Right lobe of liver (tissue), 6 donors: ENCODE measurements around the gene DCST1. TPM values are rescaled to one million over a fixed set of nuclear protein-coding genes. Genes with fewer than 3 reads are reported as not detected.

Source experiments
- ATAC-seq, 4 donors: fragments of 200-7000 bp; cut with Tn5 transposase; one replicate each; pipeline ENCODE4 v1.9.1; 2020; ENCODE audit warnings: mild to moderate bottlenecking in 4 of 4, moderate library complexity in 4 of 4
- DNase-seq, 3 donors: peaks; one replicate each; pipeline ENCODE4 v3.0.0-alpha.2; 2020
- H3K27ac ChIP-seq, 3 donors: fragments of 200-600 bp; one replicate each; pipeline ENCODE4 v1.8.0; 2022
- H3K27me3 ChIP-seq, 2 donors: fragments of 200-600 bp; one replicate each; pipeline ENCODE4 v1.8.0; 2022
- H3K36me3 ChIP-seq, 4 donors: fragments of 200-600 bp; sonication (generic) in 1 of 4; one replicate each; pipeline versions ENCODE4 v1.5.1 to v1.8.0; 2017 to 2022; ENCODE audit warnings: control low read depth in 1 of 4
- H3K4me1 ChIP-seq, 4 donors: fragments of 200-600 bp; sonication (generic) in 1 of 4; one replicate each; pipeline versions ENCODE4 v1.5.1 to v1.8.0; 2017 to 2022; ENCODE audit warnings: control low read depth in 1 of 4
- H3K4me3 ChIP-seq, 3 donors: fragments of 200-600 bp; one replicate each; pipeline ENCODE4 v1.8.0; 2022
- H3K9me3 ChIP-seq, 4 donors: fragments of 200-600 bp; sonication (generic) in 1 of 4; one replicate each; pipeline versions ENCODE4 v1.5.1 to v1.8.0; 2017 to 2022; ENCODE audit warnings: control low read depth in 1 of 4
- CTCF ChIP-seq, 4 donors: fragments of 200-600 bp in 3 of 4; fragments of 450-650 bp in 1 of 4; IDR thresholded peaks; one replicate each; pipeline versions ENCODE4 v1.5.1 to v1.8.0; 2016 to 2022; ENCODE audit warnings: antibody characterized with exemption in 4 of 4, mild to moderate bottlenecking in 2 of 4
- POLR2A ChIP-seq: fragments of 450-650 bp; IDR thresholded peaks from one replicate; pipeline ENCODE4 v1.6.1; 2017; ENCODE audit warnings: antibody characterized with exemption, mild to moderate bottlenecking
- WGBS: methylation state at CpG from one replicate; pipeline ENCODE4 v1.1.6; 2018; ENCODE audit warnings: low coverage, low lambda C conversion rate; ENCODE audit not compliant: insufficient coverage; ENCODE audit errors: missing lambda C conversion rate; 5-methylcytosine and 5-hydroxymethylcytosine counted together
- intact Hi-C, 2 donors: fragments of 100-400 bp; cut with DNase I; formaldehyde crosslinking; loops; one replicate each; pipeline versions ENCODE4 v1.11.2 to v1.14.1; 2022
- total RNA-seq, 6 experiments: library from RNA; depleted of rRNA in 2 of 6; stranded (reverse); fragments of >200 nt in 2 of 6; fragmentation: NEBNext Ultra II Directional in 3 of 6; extraction: Animal tissue kit (Norgen Biotek cat#: 25700) in 3 of 6; gene quantifications; one replicate each; pipeline versions ENCODE4 v1.1.0 to v1.2.4, GENCODE V29; 2016 to 2023
- donor health status: DM: no; HTN: yes; CAD: no.
- donor health status: DM: no; HTN: no; CAD: no.
- donor health status: DM: no; HTN: no; CAD: no.
- donor health status: DM: no; HTN: yes; CAD: no.
- donor health status: DM: no; HTN: yes; CAD: no.

The DCST1 gene
- total RNA-seq, 6 experiments from 2014 or later, result not detected

GRCh38 chr1:155000726-155001424 lies 32.7 kb upstream of the DCST1 start:
- H3K4me1 ChIP-seq, result peaks cover 0 to 38% (median 13%) of the 10 kb centered on the region in 4 donors

DNA sequence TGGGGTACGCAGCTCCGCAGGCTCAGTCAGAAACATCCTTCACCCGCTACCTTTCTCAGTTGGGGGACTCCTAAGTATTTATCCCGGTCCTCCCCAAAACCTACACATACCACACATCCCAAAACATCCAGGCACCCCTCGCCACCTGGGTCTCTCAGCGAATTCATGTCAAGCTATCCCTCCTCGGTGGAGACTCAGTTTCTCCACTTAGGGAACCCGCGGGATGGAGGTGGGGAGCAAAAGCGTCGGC lies 32.3 kb upstream of the DCST1 start:
- Histone ChIP-seq H3K9me3 (no peaks in the 10 kb centered on the region), H3K4me1 (peaks cover 0 to 39% (median 16%) of the 10 kb centered on the region in 4 donors), H3K27me3 (no peaks in the 10 kb centered on the region), H3K4me3 (peak overlapping the region; percentile 85 to 93 (median 91)), H3K36me3 (no peaks in the 10 kb centered on the region), H3K27ac (peak overlapping the region; percentile 76 to 95 (median 93))
- DNase-seq (no peak), ATAC-seq (no peak)
- 0% methylated on average over 8 of the region's 11 CpGs for WGBS
- intact Hi-C loops, result no loop called here
- TF ChIP-seq POLR2A (no peak), CTCF (IDR thresholded peaks at IDR 0.05) (no peak)

More at GRCh38 chr1:155000726-155001424, 32.7 kb upstream of the DCST1 start:
- Histone ChIP-seq H3K27me3 (no peaks in the 10 kb centered on the region), H3K4me3 (peak overlapping the region; percentile 85 to 93 (median 91)), H3K9me3 (no peaks in the 10 kb centered on the region), H3K36me3 (no peaks in the 10 kb centered on the region), H3K27ac (peak overlapping the region; percentile 76 to 95 (median 93))
- WGBS, result under 1% methylated on average over 27 of the region's 43 CpGs
- peak; percentile 88 for TF ChIP-seq POLR2A
- peak in 2 of 4 donors; percentile 7 to 15 for TF ChIP-seq CTCF (IDR thresholded peaks at IDR 0.05)
- ATAC-seq (peak; percentile 53 to 66 (median 62)), DNase-seq (peak; percentile 93 to 98 (median 97))
- intact Hi-C loops, result no loop called here

- DNase-seq, result peak; percentile 100
- TF ChIP-seq CTCF (IDR thresholded peaks at IDR 0.05) (peak; percentile 18 to 39 (median 30)), POLR2A (peak; percentile 71)
- under 1% methylated on average over 25 of the region's 38 CpGs for WGBS
- Histone ChIP-seq H3K4me1 (peaks cover 0 to 44% (median 18%) of the 10 kb centered on the region in 4 donors), H3K4me3 (peak overlapping the region; percentile 85 to 93 (median 91)), H3K27ac (peak overlapping the region; percentile 76 to 95 (median 93)), H3K9me3 (no peaks in the 10 kb centered on the region), H3K36me3 (no peaks in the 10 kb centered on the region), H3K27me3 (no peaks in the 10 kb centered on the region)
- ATAC-seq, result peak; percentile 72 to 84 (median 74)
- intact Hi-C loops, result no loop called here
Measured at GRCh38 chr1:155001675-155002463, 31.8 kb upstream of the DCST1 start.

DNA sequence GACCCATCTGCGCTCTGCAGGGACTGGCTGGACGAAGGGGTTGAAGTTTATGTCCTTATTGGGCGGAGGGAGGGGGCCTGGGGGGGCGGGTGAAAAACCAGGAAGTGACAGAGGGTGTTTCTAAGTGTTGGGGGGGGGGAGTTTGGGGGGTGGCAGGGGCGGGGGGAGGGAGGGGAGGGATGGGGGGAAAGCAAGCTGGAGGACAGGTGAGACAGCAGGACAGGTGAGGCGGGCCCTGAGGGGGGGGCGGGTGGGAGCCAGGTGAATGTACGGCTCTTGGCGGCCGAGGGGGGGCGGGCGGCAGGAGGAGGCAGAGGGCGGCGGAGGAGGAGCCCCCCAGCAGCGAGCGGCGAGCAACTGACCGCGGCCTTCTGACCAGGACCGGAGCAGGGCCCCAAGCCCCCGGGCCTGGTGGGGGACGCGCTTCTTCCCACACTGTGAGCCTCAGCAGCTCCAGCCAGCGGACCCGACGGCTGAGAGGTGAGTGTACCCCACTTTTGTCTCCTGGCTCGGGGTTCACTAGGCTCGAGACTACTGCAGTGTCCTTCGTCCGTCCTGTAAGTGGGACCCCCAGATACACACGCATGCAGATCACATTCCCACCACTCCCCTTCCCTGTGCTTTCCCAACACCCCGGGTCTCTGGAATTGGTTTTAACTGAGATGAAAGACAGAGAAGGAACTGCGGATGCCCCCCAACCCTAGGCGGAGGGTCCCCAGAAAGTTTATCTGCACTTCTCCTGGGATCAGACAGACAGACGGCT lies 31.0 kb upstream of the DCST1 start, which contains the start of gene ZBTB7B:
Gene ZBTB7B, plus strand, starts transcription at position 339 of the 763 bp plus-strand sequence. CDS start 11,859 bp downstream, outside the sequence.
- Histone ChIP-seq H3K27me3 (no peaks in the 10 kb centered on the region), H3K36me3 (no peaks in the 10 kb centered on the region), H3K4me3 (peak within 1 kb of the TSS; percentile 85 to 93 (median 91)), H3K4me1 (peaks cover 0 to 52% (median 22%) of the 10 kb centered on the region in 4 donors), H3K27ac (peak within 1 kb of the TSS; percentile 81 to 95 (median 94)), H3K9me3 (no peaks in the 10 kb centered on the region)
- ATAC-seq (peak; percentile 1 to 6 (median 4)), DNase-seq (peak; percentile 55 to 70 (median 66))
- no peak for TF ChIP-seq POLR2A
- no peak for TF ChIP-seq CTCF (IDR thresholded peaks at IDR 0.05)
- WGBS, result 1% methylated on average over 18 of the region's 35 CpGs
- intact Hi-C loops, result no loop called here
